ENCODE measurements around the gene NDUFS6.
"Not testable (repeated sequence)": the region's sequence is repeated elsewhere in the genome, so short reads cannot be mapped to it uniquely, and the experiment has no call there.

The NDUFS6 gene

DNA sequence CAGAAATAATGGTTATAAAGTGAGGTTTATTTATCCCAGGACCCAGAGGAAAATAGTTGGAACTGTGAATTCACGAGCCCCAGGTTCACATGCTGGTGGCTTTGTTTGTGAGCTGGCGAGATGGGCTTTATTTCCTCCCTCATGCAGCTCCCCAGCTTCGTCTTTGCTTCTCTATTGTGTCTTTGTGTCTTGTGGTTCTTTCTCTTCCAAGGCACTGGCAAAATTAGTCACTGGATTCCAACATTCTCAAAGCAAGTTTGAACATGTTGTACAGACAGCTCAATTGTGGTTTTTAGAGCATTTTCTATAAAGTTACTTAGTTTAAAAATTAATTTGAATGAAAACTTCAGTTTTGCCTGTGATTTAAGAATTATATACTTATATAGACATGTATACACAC is 7.2 kb downstream of the NDUFS6 start:
- peak overlapping the region in 6 of 21 experiments; percentile 4 to 49 (median 22) for H3K27ac ChIP-seq
- no peak overlapping the region for H3K4me3 ChIP-seq

DNA sequence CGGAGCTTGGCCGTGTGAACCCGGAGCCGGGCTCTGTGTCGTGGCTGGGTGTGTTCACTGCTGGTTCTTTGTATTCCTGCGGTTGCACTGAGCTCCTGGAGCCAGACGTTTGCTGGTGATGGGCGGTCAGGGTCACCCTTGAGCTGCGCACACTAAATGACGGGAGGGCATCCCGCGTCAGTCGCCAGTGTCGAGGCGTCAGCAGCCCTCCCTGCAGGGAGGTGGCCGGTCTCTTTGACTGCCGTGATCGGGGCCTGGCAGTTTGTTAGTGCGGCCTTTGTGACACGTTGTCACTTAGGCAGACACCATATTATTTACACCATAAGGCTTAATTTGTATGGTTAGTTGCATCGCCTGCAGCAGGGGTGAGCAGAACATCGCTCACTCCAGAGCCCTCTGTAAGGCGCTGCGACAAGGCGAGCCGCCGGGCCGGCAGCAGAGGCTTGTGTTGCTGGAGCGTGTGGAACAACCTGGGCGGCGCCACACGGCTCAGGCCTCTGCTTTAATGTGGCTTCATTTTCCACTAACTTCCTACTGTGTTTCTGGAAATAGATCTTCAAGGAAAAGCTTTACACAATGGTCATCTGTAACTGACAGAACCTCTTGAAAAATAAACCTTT is 8.3 kb downstream of the NDUFS6 start:
- H3K4me3 ChIP-seq = no peak overlapping the region
- peak overlapping the region in 1 of 21 experiments; percentile 9 for H3K27ac ChIP-seq

DNA sequence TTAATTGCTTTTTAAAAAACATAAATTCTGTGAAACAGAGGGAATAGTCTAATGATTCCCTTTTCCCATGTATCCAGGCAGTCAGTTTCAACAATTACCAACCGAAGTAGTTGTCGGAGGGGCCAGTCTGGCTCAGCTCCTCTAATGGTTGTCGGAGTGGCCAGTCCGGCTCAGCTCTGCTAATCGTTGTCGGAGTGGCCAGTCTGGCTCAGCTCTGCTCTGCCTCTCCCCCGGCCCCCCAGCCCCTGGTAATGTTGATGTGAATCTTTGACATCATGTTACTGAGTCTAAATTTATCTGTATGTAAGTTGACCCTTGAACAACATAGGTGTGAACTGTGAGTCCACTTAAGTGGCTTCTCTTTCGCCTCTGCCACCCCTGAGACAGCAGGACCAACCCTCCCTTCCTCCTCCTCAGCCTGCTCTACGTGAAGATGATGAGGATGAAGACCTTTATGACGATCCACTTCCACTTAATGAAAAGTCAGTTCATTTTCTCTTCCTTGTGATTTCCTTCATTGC is 9.4 kb downstream of the NDUFS6 start:
- H3K4me3 ChIP-seq = no peak overlapping the region
- H3K27ac ChIP-seq = no peak overlapping the region

DNA sequence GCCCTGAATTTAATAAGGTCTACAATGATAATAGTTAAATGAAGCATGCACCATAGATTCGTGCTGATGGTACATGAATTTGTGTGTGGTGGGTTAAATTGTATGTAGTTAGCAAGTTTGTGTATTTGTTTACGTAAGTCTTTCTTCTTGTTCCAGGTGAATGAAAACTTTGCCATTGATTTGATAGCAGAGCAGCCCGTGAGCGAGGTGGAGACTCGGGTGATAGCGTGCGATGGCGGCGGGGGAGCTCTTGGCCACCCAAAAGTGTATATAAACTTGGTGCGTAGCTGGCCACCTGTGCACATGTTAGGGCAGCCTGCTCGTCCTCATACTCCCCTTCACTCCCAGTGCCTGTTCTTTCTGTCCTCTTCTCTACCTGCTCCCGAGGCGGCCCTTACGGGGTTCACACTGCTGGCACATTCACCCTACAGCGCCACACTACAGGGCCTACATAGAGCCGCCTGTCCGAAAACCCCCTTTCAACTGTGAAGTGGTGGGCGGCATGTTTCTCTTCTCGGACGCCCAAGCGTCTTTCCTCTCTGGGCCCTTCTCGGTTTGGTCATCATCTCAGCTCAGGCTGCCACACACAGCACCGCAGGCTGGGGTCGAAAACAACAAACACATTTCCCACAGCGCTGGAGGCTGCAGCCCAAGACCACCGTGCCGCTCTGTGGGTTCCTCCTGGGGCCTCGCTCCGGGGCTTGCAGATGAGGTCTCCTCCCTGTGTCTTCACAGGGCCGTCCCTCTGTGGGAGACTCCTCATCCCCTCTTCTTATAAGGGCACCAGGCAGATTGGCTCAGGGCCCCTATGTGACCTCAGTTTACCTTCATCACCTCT is 13.2 kb downstream of the NDUFS6 start:
- no peak overlapping the region for H3K27ac ChIP-seq

DNA sequence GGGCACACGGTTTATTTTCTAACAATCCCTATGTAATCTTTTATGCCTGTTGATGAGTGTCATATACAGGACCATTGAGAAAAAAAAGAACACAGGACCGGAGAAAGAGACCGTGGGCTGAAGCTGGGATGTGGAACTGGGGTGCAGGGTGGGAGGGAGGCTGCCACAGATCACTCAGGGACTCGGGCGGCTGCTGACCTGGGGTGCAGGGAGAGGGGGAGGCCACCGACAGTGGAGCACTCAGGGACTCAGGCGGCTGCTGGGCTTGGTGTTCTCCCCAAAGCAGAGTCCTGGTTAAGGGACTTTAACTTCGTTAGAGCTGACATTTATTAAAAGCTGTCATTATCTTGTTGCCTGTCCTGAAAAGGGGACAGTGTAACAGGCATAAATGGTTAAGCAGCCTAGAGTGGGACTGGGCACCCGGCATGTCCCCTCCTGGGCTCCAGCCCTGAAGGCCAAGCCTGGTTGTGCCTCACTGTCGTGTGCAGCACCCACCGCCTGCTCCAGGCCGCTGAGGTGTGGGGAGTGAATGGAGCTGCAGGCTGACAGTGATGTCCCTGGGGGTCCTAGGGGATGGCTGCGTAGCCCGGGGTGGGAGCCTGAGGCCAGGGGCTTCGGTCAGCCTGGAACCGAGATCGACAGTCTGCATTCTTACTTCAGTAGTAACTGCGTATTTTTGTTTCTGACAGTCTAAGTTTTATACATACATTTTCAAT is 14.0 kb downstream of the NDUFS6 start:
- H3K27ac ChIP-seq = no peak overlapping the region
- no peak overlapping the region for H3K4me3 ChIP-seq

More for the DNA sequence above, 13.2 kb downstream of the NDUFS6 start:
- no peak overlapping the region for H3K4me3 ChIP-seq

DNA sequence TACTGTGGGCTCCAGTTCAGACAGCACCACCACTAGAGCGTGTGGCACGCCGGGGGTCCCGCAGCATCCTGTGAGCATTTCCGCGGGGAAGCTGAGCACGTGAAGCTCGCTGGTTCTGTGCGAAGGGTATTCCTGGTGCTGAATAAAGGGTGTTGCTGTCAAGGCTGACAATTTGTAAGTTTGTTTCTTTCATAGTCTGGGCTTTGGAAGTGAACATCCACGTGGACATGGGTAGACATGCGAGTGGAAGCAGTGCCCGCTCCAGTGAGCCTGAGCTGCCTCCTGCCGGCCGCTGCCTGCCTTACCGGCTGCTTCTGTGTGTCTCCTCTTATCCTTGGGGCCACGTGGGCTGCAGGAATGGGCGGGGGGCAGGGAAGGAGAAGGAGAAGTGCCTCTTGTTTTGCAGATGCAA is 14.7 kb downstream of the NDUFS6 start:
- no peak overlapping the region for H3K27ac ChIP-seq
- H3K4me3 ChIP-seq = no peak overlapping the region

DNA sequence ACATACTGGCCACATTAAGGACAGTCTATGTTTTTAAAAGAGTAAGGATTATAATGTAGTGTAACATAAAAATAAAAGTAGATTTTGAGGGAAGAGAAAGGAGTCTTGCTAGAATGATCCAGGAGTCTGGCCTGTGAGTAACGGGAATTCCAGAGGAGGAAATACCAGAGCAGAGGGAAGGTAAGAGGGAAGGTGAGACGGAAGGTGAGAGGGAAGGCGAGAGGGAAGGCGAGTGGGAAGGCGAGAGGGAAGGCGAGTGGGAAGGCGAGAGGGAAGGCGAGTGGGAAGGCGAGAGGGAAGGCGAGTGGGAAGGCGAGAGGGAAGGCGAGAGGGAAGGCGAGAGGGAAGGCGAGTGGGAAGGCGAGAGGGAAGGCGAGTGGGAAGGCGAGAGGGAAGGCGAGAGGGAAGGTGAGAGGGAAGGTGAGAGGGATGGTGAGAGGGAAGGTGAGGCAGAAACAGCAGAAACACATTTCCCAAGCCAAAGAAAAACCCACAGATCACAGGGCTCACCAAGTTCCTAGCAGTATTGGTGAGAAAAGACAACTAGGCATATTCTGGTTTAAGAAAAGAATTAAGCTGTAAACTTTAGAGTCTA is 15.4 kb downstream of the NDUFS6 start:
- H3K27ac ChIP-seq, H3K4me3 ChIP-seq: not testable (repeated sequence)

DNA sequence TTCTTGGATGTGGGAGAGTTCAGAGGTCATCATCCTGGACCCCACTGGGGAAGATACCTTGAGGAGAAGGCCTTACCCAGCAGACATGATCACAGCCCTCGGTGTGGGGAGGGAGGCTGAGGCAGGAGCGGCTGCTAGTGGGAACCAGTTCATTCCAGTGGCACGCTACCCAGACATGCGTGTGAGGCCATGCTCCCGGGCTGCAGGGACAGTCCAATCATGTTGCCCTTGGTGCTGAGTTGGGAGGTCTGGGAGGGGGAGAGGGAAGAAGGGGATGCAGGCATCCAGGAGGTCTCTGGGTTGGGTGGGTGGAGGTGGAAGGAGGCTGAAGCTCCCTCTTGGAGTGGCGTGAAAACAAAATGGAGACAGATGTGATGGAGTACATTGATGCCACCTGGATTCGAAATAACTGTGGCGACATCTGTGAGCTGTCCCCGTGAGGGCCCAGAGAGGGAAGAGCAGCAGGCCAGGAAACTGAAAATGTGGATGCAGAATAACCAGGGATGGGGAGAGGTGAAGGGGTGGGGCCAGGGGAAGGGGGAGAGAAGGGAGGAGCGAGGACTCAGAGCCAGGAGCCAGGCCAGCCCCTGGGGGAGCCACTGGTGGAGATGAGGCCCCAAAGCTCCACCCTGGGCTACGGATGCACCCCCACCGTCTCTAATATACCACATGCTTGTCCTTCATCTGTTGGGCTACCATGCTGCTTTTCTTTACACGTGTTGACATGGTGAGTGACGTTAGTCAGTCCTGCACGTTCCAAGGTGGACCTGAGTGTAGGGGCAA is 16.2 kb downstream of the NDUFS6 start:
- H3K27ac ChIP-seq = no peak overlapping the region
- H3K4me3 ChIP-seq = no peak overlapping the region

DNA sequence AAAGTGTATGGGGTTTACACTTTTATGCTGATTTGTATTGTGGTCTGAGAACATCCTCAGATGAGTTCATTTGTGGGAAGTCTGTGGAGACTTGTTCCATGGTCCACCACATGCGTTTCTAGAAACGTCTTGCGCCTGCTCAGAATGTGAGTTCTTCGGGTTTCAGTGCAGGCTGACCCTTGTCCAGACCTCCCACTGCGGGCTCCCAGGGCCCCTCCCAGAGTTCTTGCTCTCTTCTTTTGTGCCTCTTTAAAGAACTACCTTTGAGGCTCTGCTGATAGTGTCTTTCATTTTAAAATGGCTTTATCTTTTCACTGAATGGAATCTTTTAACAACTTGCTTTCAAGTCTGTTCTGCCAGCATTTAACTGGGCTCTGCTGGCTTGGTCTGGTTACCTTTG is 17.6 kb downstream of the NDUFS6 start:
- Histone ChIP-seq H3K4me3 (no peak overlapping the region), H3K27ac (no peak overlapping the region)

DNA sequence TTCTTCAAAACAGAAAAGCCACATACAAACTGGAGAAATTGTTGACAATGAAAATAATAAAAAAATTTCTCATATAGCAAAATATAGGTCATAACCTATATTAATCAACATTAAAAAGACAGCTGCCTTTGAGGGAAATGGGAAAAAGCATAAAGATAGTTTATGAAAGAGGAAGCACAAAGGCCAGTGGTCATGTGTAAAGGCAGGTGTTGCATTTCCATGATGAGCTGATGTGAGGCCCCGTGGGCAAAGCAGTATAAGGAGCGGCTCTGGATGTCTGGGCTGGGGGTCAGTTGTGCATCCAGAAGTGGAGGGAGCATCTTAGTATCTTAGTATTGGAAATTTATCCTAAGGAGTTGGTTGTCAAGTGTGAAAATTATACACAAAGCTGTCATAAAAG is 18.3 kb downstream of the NDUFS6 start:
- no peak overlapping the region for H3K27ac ChIP-seq
- no peak overlapping the region for H3K4me3 ChIP-seq

DNA sequence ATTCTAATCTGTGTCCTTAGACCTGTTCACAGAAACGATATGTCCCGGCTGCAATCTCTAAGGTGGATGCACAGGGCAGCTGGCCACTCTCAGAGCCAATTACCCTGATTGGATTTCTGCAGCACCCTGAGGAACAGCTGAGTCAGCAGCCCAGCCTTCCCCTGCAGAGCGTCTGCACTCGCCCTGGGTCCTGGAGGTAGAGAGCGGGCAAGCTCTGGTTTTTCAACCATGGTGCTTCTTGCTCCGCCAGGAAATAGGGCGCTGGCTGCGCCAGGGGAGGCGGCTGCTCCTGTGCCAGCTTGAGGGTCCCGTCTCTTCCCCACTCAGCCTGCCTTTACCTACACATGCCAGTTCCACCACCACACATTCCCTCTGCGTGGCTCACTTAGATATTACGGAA is 19.2 kb downstream of the NDUFS6 start:
- Histone ChIP-seq H3K4me3 (no peak overlapping the region), H3K27ac (no peak overlapping the region)

DNA sequence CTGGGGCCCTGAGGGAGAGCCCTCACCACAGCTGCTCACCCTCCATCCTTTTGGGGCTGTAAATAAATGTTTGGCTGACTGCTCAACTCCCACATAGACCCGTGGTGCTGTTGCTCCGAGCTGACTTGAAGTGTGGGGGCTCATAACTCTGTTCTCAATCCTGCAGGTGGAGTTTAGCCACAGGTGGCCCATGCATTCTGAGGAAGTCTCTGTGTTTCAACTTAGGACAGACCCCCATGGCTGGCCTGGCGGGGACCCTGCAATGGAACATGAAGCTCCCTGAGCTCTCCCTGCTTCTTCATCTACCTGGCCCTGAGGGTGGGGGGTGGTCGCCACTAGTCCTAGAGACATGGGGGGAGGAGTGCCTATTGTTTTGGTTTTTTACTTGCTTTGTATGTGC is 19.7 kb downstream of the NDUFS6 start:
- Histone ChIP-seq H3K4me3 (no peak overlapping the region), H3K27ac (no peak overlapping the region)

DNA sequence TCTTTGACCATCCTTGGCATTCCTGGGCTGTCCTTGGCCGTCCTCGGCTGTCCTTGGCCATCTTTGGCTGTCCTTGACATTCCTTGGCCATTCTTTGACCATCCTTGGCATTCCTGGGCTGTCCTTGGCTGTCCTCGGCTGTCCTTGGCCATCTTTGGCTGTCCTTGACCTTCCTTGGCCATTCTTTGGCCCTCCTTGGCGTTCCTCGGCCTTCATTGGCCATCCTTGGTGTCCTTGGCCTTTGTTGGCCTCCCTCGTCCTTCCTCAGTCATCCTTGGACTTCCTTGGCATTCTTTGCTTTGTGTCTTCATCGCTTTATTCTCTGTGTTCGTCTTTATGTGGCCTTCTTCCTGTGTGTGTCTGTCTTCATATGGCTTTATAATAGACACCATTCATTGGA is 20.7 kb downstream of the NDUFS6 start:
- no peak overlapping the region for H3K4me3 ChIP-seq
- H3K27ac ChIP-seq = no peak overlapping the region

DNA sequence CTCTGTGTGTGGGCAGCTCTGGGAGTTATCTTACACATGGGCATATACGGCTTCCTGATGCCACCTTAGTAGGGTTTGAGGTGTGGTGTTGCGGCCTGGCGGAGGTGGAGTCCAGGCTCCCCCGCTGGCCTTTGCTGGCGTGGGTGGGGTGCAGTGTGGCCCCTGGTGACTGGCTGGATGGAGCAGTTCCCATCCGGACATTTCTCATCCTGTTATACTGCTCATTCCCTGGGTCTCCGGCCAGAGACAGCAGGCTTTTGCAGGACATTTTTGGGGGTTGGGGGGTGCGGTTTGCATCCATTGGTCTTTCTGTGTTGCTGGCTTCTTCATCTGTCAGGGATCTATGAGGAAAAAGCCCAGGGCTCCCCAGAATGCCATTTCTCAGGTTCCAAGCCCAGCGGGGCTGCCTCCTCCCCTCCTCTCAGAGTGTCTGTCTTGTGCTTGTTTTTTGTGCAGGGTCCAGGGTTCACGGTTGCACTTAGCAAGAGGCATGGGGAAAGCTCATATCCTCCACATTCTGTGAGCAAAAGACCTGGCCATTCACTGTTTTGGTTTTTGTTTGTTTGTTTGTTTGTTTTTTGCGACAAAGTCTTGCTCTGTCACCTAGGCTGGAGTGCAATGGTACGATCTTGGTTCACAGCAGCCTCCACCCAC is 22.3 kb downstream of the NDUFS6 start:
- Histone ChIP-seq H3K27ac (no peak overlapping the region), H3K4me3 (no peak overlapping the region)

DNA sequence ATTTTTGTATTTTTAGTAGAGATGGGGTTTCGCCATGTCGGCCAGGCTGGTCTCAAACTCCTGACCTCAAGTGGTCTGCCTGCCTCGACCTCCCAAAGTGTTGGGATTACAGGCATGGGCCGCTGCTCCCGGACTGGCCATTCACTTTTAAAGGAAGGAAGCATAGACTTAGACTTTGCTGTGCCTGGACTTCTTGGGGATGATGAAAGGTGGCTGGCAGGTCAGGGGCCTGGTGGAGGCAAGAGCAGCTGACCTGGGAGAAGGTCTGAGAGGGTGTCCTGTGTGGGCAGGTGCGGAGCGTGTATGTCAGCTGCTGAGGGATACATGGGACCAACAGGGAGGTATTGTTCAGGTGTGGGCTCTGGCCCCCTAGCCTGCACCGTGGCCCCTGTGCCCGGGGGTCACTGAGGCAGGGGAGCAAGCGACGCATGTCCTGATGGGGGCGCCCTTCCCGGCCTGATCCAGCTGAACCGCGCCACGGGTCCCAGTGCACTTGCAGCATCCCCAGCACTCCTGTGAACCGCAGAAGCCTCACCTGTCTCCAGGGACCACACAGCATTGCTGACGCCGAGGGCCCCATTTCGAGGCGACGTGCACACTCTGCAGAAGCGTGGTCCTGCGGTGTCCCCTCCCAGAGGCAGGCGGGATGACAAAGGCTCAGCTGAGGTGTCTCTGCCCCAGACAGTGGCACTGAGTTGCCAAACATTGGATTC is 23.1 kb downstream of the NDUFS6 start:
- Histone ChIP-seq H3K27ac (no peak overlapping the region), H3K4me3 (no peak overlapping the region)

DNA sequence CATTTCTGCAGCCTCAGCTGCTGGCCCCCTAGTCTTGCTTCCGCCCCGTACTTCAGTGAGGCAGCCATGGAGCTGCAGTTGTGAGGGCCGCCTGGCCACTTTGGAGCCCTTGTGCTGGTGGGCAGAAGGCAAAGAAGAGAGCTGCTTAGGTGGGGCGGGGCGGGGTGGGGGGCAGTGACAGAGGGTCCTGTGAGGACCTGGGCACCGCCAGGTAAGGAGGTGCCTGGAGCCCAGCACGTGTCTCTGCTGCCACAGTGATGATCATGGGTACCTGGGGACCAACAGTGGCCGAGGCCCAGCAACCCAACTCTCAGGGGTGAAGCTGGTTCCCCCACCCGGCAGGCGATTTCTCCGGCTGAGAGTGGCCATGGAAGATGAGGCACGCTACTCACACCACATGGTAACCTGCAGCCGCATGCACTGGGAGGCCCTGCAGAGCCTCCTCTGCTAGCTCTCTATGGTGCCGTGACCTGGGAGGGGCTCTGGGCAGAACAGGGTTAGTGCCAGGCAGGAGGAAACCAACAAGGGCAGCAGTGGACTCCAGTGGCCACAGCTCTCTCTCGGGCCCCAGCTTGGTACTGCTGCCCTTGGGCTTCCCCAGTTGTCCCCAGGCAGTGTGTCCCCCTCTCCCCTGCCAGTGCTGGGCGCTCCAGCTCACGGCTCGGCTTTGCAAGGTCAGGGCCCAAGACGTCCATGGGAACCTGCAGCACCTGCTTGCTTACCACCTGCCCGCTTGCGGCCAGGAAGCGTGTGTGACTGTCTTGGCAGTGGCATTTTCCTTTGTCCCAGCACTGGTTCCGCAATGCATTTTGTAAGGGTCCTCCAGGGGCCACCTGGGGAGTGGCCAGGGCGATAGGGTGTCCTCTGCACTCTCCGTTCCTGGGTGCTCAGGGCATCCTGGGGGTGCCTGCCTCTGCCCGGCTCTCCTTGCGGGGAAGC is 24.0 kb downstream of the NDUFS6 start:
- Histone ChIP-seq H3K27ac (no peak overlapping the region), H3K4me3 (no peak overlapping the region)

DNA sequence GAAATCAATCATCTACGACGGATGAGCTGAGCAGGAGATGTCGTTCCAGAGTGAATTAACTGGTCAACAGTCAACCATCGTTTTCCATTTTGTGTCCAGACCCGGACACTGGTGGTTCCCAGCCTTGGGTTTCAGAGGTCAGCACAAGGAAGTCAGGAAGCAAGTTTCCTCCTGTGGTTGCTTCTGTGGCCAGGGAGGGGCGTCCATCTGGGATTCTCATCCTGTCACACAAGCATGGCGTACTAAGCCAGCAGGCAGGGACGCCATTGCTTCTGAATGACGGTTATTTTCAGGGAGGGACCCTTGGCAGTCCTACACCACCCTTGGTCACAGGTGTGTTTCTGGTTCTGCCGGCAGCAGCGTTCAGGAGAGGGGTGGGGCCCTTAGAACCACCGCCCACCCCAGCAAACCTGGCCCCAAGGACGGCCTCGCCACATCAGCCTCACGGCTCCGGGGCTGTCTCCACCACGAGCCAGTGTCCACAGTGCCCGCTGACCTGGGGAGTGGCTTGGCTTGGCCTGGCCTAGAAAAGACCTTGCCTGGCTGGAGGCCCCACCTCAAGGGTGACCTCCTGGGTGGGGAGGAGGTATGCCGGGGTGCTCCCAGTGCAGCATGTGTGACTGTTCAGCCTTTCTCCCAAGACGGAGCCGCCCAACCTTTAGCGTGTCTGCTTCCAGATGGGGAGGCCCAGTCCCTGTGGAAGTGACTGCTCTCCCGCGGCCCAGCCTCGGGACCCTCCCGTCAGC is 25.2 kb downstream of the NDUFS6 start:
- Histone ChIP-seq H3K4me3 (no peak overlapping the region), H3K27ac (no peak overlapping the region)
